ENCODE data around the gene MTSS2.

MTSS2 gene

GRCh38 chr16:70699696-70700095, 13.8 kb upstream of the MTSS2 start:
- no peak for DNase-seq

GRCh38 chr16:70698901-70699300, 13.0 kb upstream of the MTSS2 start:
- no peak for DNase-seq

GRCh38 chr16:70697594-70698170, 11.8 kb upstream of the MTSS2 start:
- DNase-seq, result no peak

GRCh38 chr16:70696952-70697593, 11.2 kb upstream of the MTSS2 start:
- peak; percentile 25 to 90 for DNase-seq

- DNase-seq, result no peak
Observed at GRCh38 chr16:70696355-70696754, 10.5 kb upstream of the MTSS2 start.

- peak in 1 of 2 donors; percentile 52 for DNase-seq
Observed at GRCh38 chr16:70695331-70696070, 9.6 kb upstream of the MTSS2 start.

GRCh38 chr16:70694868-70695218, 9.0 kb upstream of the MTSS2 start:
- DNase-seq, result no peak

- no peak for DNase-seq
Observed at GRCh38 chr16:70694088-70694867, 8.4 kb upstream of the MTSS2 start.

GRCh38 chr16:70692873-70693671, 7.2 kb upstream of the MTSS2 start:
- DNase-seq, result no peak

GRCh38 chr16:70692130-70692872, 6.4 kb upstream of the MTSS2 start:
- no peak for DNase-seq

GRCh38 chr16:70691223-70692129, 5.6 kb upstream of the MTSS2 start:
- DNase-seq, result no peak

- DNase-seq, result no peak
Observed at GRCh38 chr16:70689970-70690891, 4.4 kb upstream of the MTSS2 start.

- no peak for DNase-seq
Observed at GRCh38 chr16:70689035-70689969, 3.4 kb upstream of the MTSS2 start.

GRCh38 chr16:70688246-70688742, 2.4 kb upstream of the MTSS2 start:
- DNase-seq, result no peak

- no peak for DNase-seq
Observed at GRCh38 chr16:70687671-70688245, 1.9 kb upstream of the MTSS2 start.

- no peak for DNase-seq
Observed at GRCh38 chr16:70687102-70687511, 1.3 kb upstream of the MTSS2 start.

GRCh38 chr16:70686376-70687101, 686 bp upstream of the MTSS2 start:
- DNase-seq, result no peak

All from bone marrow (tissue), 2 donors.